SU-DHL-6 (cell line): Measurements from ENCODE around the gene ZNF438.

Source experiments
- H2AFZ ChIP-seq: fragments of 200-600 bp; sonication (generic); 2 replicates; pipeline ENCODE4 v1.6.1; 2014; ENCODE audit warnings: low read depth, mild to moderate bottlenecking, moderate library complexity, mixed read lengths, antibody characterized with exemption, low read length; ENCODE audit not compliant: severe bottlenecking
- H3F3A ChIP-seq: fragments of 200-600 bp; shearing (Covaris generic); 2 replicates; pipeline ENCODE4 v1.6.0; 2016; ENCODE audit warnings: antibody characterized with exemption, mild to moderate bottlenecking; ENCODE audit not compliant: insufficient read depth
- H3K27ac ChIP-seq: fragments of 200-600 bp; sonication (generic); 2 replicates; pipeline ENCODE4 v1.5.1; 2016; ENCODE audit warnings: low read depth, mild to moderate bottlenecking, low read length, moderate library complexity, mixed read lengths
- H3K27me3 ChIP-seq: fragments of 200-600 bp; sonication (generic), shearing (Covaris generic); 2 replicates; pipeline ENCODE4 v1.6.0; 2014; ENCODE audit warnings: mild to moderate bottlenecking, low read length
- H3K36me3 ChIP-seq: fragments of 200-600 bp; sonication (generic); 2 replicates; pipeline ENCODE4 v1.6.1; 2014; ENCODE audit warnings: mild to moderate bottlenecking, low read length, mixed read lengths
- H3K4me2 ChIP-seq: fragments of 300-600, 200-600 bp; shearing (Covaris generic), sonication (generic); 2 replicates; pipeline ENCODE4 v1.6.0; 2014; ENCODE audit warnings: low read length, low read depth, mild to moderate bottlenecking; ENCODE audit not compliant: poor library complexity, severe bottlenecking
- H3K4me3 ChIP-seq: fragments of 200-600 bp; sonication (generic); 2 replicates; pipeline ENCODE4 v1.5.1; 2014; ENCODE audit warnings: antibody characterized with exemption, low read length, mild to moderate bottlenecking, mixed read lengths; ENCODE audit not compliant: insufficient read depth, poor library complexity, severe bottlenecking
- H3K79me2 ChIP-seq: fragments of 200-600 bp; sonication (generic); 2 replicates; pipeline ENCODE4 v1.6.1; 2014; ENCODE audit warnings: mild to moderate bottlenecking, low read length, moderate library complexity; ENCODE audit not compliant: insufficient read depth
- H3K9ac ChIP-seq: fragments of 200-600 bp; sonication (generic); 2 replicates; pipeline ENCODE4 v1.7.0; 2014; ENCODE audit warnings: mild to moderate bottlenecking, low read length
- H3K9me2 ChIP-seq: fragments of 200-600 bp; sonication (generic); replicated peaks from 2 replicates; pipeline ENCODE4 v1.6.1; 2014; ENCODE audit warnings: low read length; ENCODE audit not compliant: insufficient read depth
- H3K9me3 ChIP-seq: fragments of 200-600 bp; sonication (generic); 2 replicates; pipeline ENCODE4 v1.6.1; 2014; ENCODE audit warnings: low read length, mixed read lengths; ENCODE audit not compliant: insufficient read depth
- H4K20me1 ChIP-seq: fragments of 200-600 bp; sonication (generic); 2 replicates; pipeline ENCODE4 v1.6.1; 2014; ENCODE audit warnings: low read depth, mild to moderate bottlenecking, antibody characterized with exemption, low read length, moderate library complexity, mixed read lengths
- CTCF ChIP-seq: fragments of 200-600 bp; sonication (generic); IDR thresholded peaks from one replicate; pipeline ENCODE4 v1.5.1; 2017; ENCODE audit warnings: antibody characterized with exemption, mild to moderate bottlenecking, low read length, moderate library complexity; ENCODE audit not compliant: insufficient read depth, poor library complexity, severe bottlenecking
- EZH2phosphoT487 ChIP-seq: fragments of 200-600 bp; sonication (generic), shearing (Covaris generic); conservative IDR thresholded peaks from 2 replicates; pipeline ENCODE4 v1.6.1; 2018; ENCODE audit warnings: mild to moderate bottlenecking, antibody characterized with exemption, low read length, moderate library complexity, mixed read lengths

ZNF438 gene

GRCh38 chr10:30944005-30944404, 87.7 kb downstream of the ZNF438 start:
- Histone ChIP-seq H3K9me3 (no peaks in the 10 kb centered on the region), H3K4me3 (no peak overlapping the region), H3F3A (no peaks in the 10 kb centered on the region), H3K9me2 (no peaks in the 10 kb centered on the region), H2AFZ (no peak overlapping the region), H3K79me2 (no peaks in the 10 kb centered on the region), H3K9ac (no peak overlapping the region), H3K36me3 (no peaks in the 10 kb centered on the region), H3K4me2 (no peak overlapping the region), H3K27ac (no peak overlapping the region), H3K27me3 (no peaks in the 10 kb centered on the region), H4K20me1 (no peaks in the 10 kb centered on the region)
- TF ChIP-seq CTCF (no peak), EZH2phosphoT487 (no peak)

- H4K20me1 ChIP-seq = no peaks in the 10 kb centered on the region
- no peak overlapping the region for H3K27ac ChIP-seq
- no peak overlapping the region for H3K9ac ChIP-seq
- no peaks in the 10 kb centered on the region for H3K27me3 ChIP-seq
- H3K9me3 ChIP-seq = no peaks in the 10 kb centered on the region
- no peaks in the 10 kb centered on the region for H3F3A ChIP-seq
- H3K4me2 ChIP-seq = no peak overlapping the region
- no peaks in the 10 kb centered on the region for H3K79me2 ChIP-seq
- no peak for TF ChIP-seq EZH2phosphoT487
- TF ChIP-seq CTCF = no peak
- no peaks in the 10 kb centered on the region for H3K9me2 ChIP-seq
- no peaks in the 10 kb centered on the region for H3K36me3 ChIP-seq
- no peak overlapping the region for H3K4me3 ChIP-seq
- H2AFZ ChIP-seq = no peak overlapping the region
Observed at GRCh38 chr10:30943451-30943850, 88.2 kb downstream of the ZNF438 start.

GRCh38 chr10:30940256-30940655, 91.4 kb downstream of the ZNF438 start:
- no peak overlapping the region for H3K9ac ChIP-seq
- H3K79me2 ChIP-seq = no peaks in the 10 kb centered on the region
- H3K36me3 ChIP-seq = no peaks in the 10 kb centered on the region
- no peak overlapping the region for H3K27ac ChIP-seq
- H3F3A ChIP-seq = no peaks in the 10 kb centered on the region
- H3K9me3 ChIP-seq = no peaks in the 10 kb centered on the region
- H3K27me3 ChIP-seq = no peaks in the 10 kb centered on the region
- H3K4me3 ChIP-seq = no peak overlapping the region
- TF ChIP-seq CTCF (no peak), EZH2phosphoT487 (no peak)
- H4K20me1 ChIP-seq = no peaks in the 10 kb centered on the region
- H3K9me2 ChIP-seq = no peaks in the 10 kb centered on the region
- no peak overlapping the region for H3K4me2 ChIP-seq
- H2AFZ ChIP-seq = no peak overlapping the region
